ENCODE measurements around the gene STX18. TPM values are rescaled to one million over a fixed set of nuclear protein-coding genes. Genes with fewer than 3 reads are reported as not detected.

STX18 gene
- total RNA-seq, 1 donor from 2014 or later: 33.9 TPM

- H3K4me2 ChIP-seq: no peak overlapping the region
- H3K27me3 ChIP-seq: peaks cover 27% of the 10 kb centered on the region
- H3K9me3 ChIP-seq (ENCODE audit: low read depth): no peaks in the 10 kb centered on the region
- Mint-ChIP-seq H3K4me3 (no peak overlapping the region), H3K27ac (peak overlapping the region; percentile 11), H3K9me3 (peaks cover 2% of the 10 kb centered on the region), H3K4me1 (peaks cover 31% of the 10 kb centered on the region), H3K27me3 (ENCODE audit: insufficient read depth, low read depth) (peaks cover 35% of the 10 kb centered on the region), H3K36me3 (no peaks in the 10 kb centered on the region)
- TF ChIP-seq EZH2 (IDR thresholded peaks at IDR 0.05) (no peak), EZH2phosphoT487 (IDR thresholded peaks at IDR 0.05) (no peak), CTCF (IDR thresholded peaks at IDR 0.05) (peak; percentile 17)
- H3K36me3 ChIP-seq: no peaks in the 10 kb centered on the region
- no peak overlapping the region for H3K4me3 ChIP-seq
- no peak overlapping the region for H3K27ac ChIP-seq
- H3K79me2 ChIP-seq (ENCODE audit: low read depth): no peaks in the 10 kb centered on the region
- H3K4me1 ChIP-seq: no peaks in the 10 kb centered on the region
- DNase-seq (ENCODE audit: low spot score): no peak
- H3F3A ChIP-seq (ENCODE audit: low read depth): no peaks in the 10 kb centered on the region
- H3K9ac ChIP-seq: no peak overlapping the region
- no peaks in the 10 kb centered on the region for H4K20me1 ChIP-seq (ENCODE audit: low read depth)
- no peak overlapping the region for H2AFZ ChIP-seq (replicated peaks)
These were observed 162.2 kb downstream of the STX18 start for GRCh38 chr4:4379540-4380087.

GRCh38 chr4:4377732-4378460, 164.0 kb downstream of the STX18 start:
- Histone ChIP-seq H3K4me2 (no peak overlapping the region), H3F3A (ENCODE audit: low read depth) (no peaks in the 10 kb centered on the region), H3K9ac (no peak overlapping the region), H3K79me2 (ENCODE audit: low read depth) (no peaks in the 10 kb centered on the region), H3K4me3 (no peak overlapping the region), H4K20me1 (ENCODE audit: low read depth) (no peaks in the 10 kb centered on the region), H2AFZ (replicated peaks) (no peak overlapping the region), H3K36me3 (no peaks in the 10 kb centered on the region), H3K27ac (no peak overlapping the region), H3K4me1 (no peaks in the 10 kb centered on the region), H3K27me3 (peaks cover 10% of the 10 kb centered on the region), H3K9me3 (ENCODE audit: low read depth) (no peaks in the 10 kb centered on the region)
- no peak for TF ChIP-seq EZH2phosphoT487 (IDR thresholded peaks at IDR 0.05)
- no peak for TF ChIP-seq EZH2 (IDR thresholded peaks at IDR 0.05)
- TF ChIP-seq CTCF (IDR thresholded peaks at IDR 0.05): no peak
- H3K27me3 Mint-ChIP-seq (ENCODE audit: insufficient read depth, low read depth): peaks cover 30% of the 10 kb centered on the region
- no peaks in the 10 kb centered on the region for H3K36me3 Mint-ChIP-seq
- peaks cover 2% of the 10 kb centered on the region for H3K9me3 Mint-ChIP-seq
- H3K4me1 Mint-ChIP-seq: peaks cover 23% of the 10 kb centered on the region
- peak overlapping the region; percentile 33 for H3K27ac Mint-ChIP-seq
- no peak for DNase-seq (ENCODE audit: low spot score)
- H3K4me3 Mint-ChIP-seq: no peak overlapping the region

GRCh38 chr4:4377191-4377590, 164.7 kb downstream of the STX18 start:
- H3K36me3 Mint-ChIP-seq: no peaks in the 10 kb centered on the region

More at GRCh38 chr4:4377191-4377590, 164.7 kb downstream of the STX18 start:
- TF ChIP-seq CTCF (IDR thresholded peaks at IDR 0.05): no peak
- TF ChIP-seq EZH2 (IDR thresholded peaks at IDR 0.05): no peak
- TF ChIP-seq EZH2phosphoT487 (IDR thresholded peaks at IDR 0.05): no peak
- no peak overlapping the region for H3K9ac ChIP-seq
- peaks cover 23% of the 10 kb centered on the region for H3K4me1 Mint-ChIP-seq
- no peak overlapping the region for H3K4me3 Mint-ChIP-seq
- H4K20me1 ChIP-seq (ENCODE audit: low read depth): no peaks in the 10 kb centered on the region
- H3K9me3 ChIP-seq (ENCODE audit: low read depth): no peaks in the 10 kb centered on the region
- no peaks in the 10 kb centered on the region for H3K79me2 ChIP-seq (ENCODE audit: low read depth)
- H2AFZ ChIP-seq (replicated peaks): no peak overlapping the region
- H3K27ac Mint-ChIP-seq: no peak overlapping the region
- peaks cover 3% of the 10 kb centered on the region for H3K27me3 ChIP-seq
- H3K4me3 ChIP-seq: no peak overlapping the region
- peaks cover 28% of the 10 kb centered on the region for H3K27me3 Mint-ChIP-seq (ENCODE audit: insufficient read depth, low read depth)
- no peaks in the 10 kb centered on the region for H3K4me1 ChIP-seq
- peaks cover 2% of the 10 kb centered on the region for H3K9me3 Mint-ChIP-seq
- no peak for DNase-seq (ENCODE audit: low spot score)
- H3K27ac ChIP-seq: no peak overlapping the region
- no peaks in the 10 kb centered on the region for H3K36me3 ChIP-seq
- H3K4me2 ChIP-seq: no peak overlapping the region
- H3F3A ChIP-seq (ENCODE audit: low read depth): no peaks in the 10 kb centered on the region

Data from neural progenitor cell (in vitro differentiated cells).